ENCODE data around the gene SLC7A8.
"Not testable (repeated sequence)": the region's sequence is repeated elsewhere in the genome, so short reads cannot be mapped to it uniquely, and the experiment has no call there.

SLC7A8 gene

GRCh38 chr14:23113431-23114119, 69.9 kb downstream of the SLC7A8 start:
- no peak for DNase-seq (ENCODE audit: low read depth)

- no peak for DNase-seq (ENCODE audit: low read depth)
These were observed 70.9 kb downstream of the SLC7A8 start for GRCh38 chr14:23112359-23113178.

GRCh38 chr14:23110579-23111365, 72.7 kb downstream of the SLC7A8 start:
- no peak for DNase-seq (ENCODE audit: low read depth)

GRCh38 chr14:23109769-23110168, 73.7 kb downstream of the SLC7A8 start:
- DNase-seq (ENCODE audit: low read depth), result no peak

GRCh38 chr14:23108169-23108568, 75.3 kb downstream of the SLC7A8 start:
- DNase-seq (ENCODE audit: low read depth), result not testable (repeated sequence)

- DNase-seq (ENCODE audit: low read depth), result not testable (repeated sequence)
These were observed 75.8 kb downstream of the SLC7A8 start for GRCh38 chr14:23107620-23108019.

- DNase-seq (ENCODE audit: low read depth), result no peak
These were observed 76.8 kb downstream of the SLC7A8 start for GRCh38 chr14:23106747-23107045.

GRCh38 chr14:23105348-23105824, 78.1 kb downstream of the SLC7A8 start:
- DNase-seq (ENCODE audit: low read depth), result no peak

GRCh38 chr14:23104591-23105347, 78.7 kb downstream of the SLC7A8 start, which contains the start of gene CIROP:
Gene CIROP (minus strand): TSS chr14:23104989. CDS start chr14:23104920, 69 bp downstream.
- no peak for DNase-seq (ENCODE audit: low read depth)

GRCh38 chr14:23104070-23104590, 79.3 kb downstream of the SLC7A8 start:
- DNase-seq (ENCODE audit: low read depth), result no peak

- DNase-seq (ENCODE audit: low read depth), result no peak
These were observed 79.9 kb downstream of the SLC7A8 start for GRCh38 chr14:23103581-23103980.

GRCh38 chr14:23102801-23103200, 80.7 kb downstream of the SLC7A8 start:
- no peak for DNase-seq (ENCODE audit: low read depth)

- DNase-seq (ENCODE audit: low read depth), result no peak
These were observed 81.4 kb downstream of the SLC7A8 start for GRCh38 chr14:23101986-23102625.

- no peak for DNase-seq (ENCODE audit: low read depth)
These were observed 82.1 kb downstream of the SLC7A8 start for GRCh38 chr14:23101213-23101970.

GRCh38 chr14:23099212-23099861, 84.1 kb downstream of the SLC7A8 start:
- DNase-seq (ENCODE audit: low read depth), result no peak

GRCh38 chr14:23097786-23098185, 85.7 kb downstream of the SLC7A8 start:
- no peak for DNase-seq (ENCODE audit: low read depth)

- peak; percentile 99 for DNase-seq (ENCODE audit: low read depth)
These were observed 88.0 kb downstream of the SLC7A8 start, which contains the start of gene C14orf119 for GRCh38 chr14:23095196-23096108. Gene C14orf119 (plus strand): TSS chr14:23095505. CDS start chr14:23097659, 2,154 bp downstream.

GRCh38 chr14:23094666-23095195, 88.7 kb downstream of the SLC7A8 start, which contains the start of gene ACIN1:
Gene ACIN1 (minus strand): TSS chr14:23095136. CDS start chr14:23095112, 24 bp downstream.
- DNase-seq (ENCODE audit: low read depth), result peak; percentile 63

All from activated T-cell treated with anti-CD3 and anti-CD28 coated beads for 24 hours (primary cell).